ENCODE results near the gene CPXM1.
A peak's percentile ranks its signal among the peaks of the same experiment; 100 is the strongest.

Gene CPXM1

GRCh38 chr20:2822073-2822472 is 21.6 kb upstream of the CPXM1 start:
- no peak for DNase-seq (ENCODE audit: low read depth in 2 of 2)

GRCh38 chr20:2820896-2821869 is 20.8 kb upstream of the CPXM1 start:
- DNase-seq (ENCODE audit: low read depth in 2 of 2): no peak
- no peak for TF ChIP-seq CTCF (IDR thresholded peaks at IDR 0.05; ENCODE audit: low read depth, low read length)
- peak overlapping the region in 1 of 2 donors; percentile 8 for H3K4me3 ChIP-seq (replicated peaks in 1 of 2; ENCODE audit: low read depth in 2 of 2, low read length in 2 of 2)

More at GRCh38 chr20:2822073-2822472, 21.6 kb upstream of the CPXM1 start:
- no peak for TF ChIP-seq CTCF (IDR thresholded peaks at IDR 0.05; ENCODE audit: low read depth, low read length)
- no peak overlapping the region for H3K4me3 ChIP-seq (replicated peaks in 1 of 2; ENCODE audit: low read depth in 2 of 2, low read length in 2 of 2)

- peak; percentile 27 to 91 for DNase-seq (ENCODE audit: low read depth in 2 of 2)
- peak overlapping the region in 1 of 2 donors; percentile 8 for H3K4me3 ChIP-seq (replicated peaks in 1 of 2; ENCODE audit: low read depth in 2 of 2, low read length in 2 of 2)
- TF ChIP-seq CTCF (IDR thresholded peaks at IDR 0.05; ENCODE audit: low read depth, low read length): no peak
Measured at GRCh38 chr20:2820084-2820895, 19.9 kb upstream of the CPXM1 start.

DNA sequence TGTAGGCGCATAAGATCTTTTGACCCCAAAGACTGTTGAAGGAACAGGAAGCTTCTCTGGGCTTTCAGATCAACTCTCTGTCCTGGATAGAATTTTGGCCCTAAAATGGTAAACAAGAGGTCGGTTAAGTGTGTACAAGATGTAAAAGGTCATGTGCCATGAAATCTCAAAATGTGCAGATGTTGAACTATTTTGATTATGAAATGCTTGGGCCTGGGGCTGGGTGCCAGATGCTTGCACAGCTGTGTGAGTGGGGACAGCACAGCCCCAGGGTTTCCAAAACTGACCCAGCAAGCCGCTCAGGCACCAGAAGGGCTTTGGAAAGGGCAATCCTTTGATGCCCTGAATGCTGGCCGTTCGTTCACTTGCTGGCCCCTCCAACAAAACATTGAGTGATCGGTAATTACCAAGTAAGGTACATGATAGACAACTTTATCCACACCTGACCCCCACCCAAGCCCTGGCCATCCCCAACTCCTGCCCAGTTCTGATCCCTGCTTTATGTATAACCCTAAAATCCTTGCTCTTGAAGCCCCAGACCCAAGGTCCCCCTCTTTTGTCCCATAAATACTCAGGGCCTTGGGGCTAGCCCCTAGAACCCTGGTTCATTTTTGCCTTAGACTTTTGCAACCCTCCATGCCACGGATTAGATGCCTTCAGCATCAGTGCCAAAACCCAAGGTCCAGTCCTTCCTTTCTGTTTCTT is 17.6 kb upstream of the CPXM1 start:
- no peak for DNase-seq (ENCODE audit: low read depth in 2 of 2)
- TF ChIP-seq CTCF (IDR thresholded peaks at IDR 0.05; ENCODE audit: low read depth, low read length): no peak
- no peak overlapping the region for H3K4me3 ChIP-seq (replicated peaks in 1 of 2; ENCODE audit: low read depth in 2 of 2, low read length in 2 of 2)

DNA sequence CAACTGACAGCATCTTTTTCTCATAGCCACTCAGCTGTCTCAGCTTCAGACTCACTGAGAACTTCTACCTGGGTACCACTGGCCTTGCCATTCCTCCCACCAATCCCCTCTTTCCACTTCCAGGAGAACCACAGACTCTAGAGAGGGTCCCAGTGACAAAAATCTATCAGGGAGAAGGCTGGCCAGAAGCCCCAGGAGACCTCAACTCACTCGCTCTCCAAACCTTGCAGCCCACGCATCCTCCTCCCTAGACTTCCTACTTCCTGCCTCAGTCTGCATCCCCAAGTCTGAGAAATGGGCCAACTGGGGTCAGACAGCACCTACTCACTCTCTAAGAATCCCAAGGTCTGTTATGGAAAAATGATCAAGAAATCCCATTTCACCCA is 16.9 kb upstream of the CPXM1 start:
- no peak for DNase-seq (ENCODE audit: low read depth in 2 of 2)
- no peak for TF ChIP-seq CTCF (IDR thresholded peaks at IDR 0.05; ENCODE audit: low read depth, low read length)
- no peak overlapping the region for H3K4me3 ChIP-seq (replicated peaks in 1 of 2; ENCODE audit: low read depth in 2 of 2, low read length in 2 of 2)

GRCh38 chr20:2816583-2817340 is 16.3 kb upstream of the CPXM1 start:
- H3K4me3 ChIP-seq (replicated peaks in 1 of 2; ENCODE audit: low read depth in 2 of 2, low read length in 2 of 2): no peak overlapping the region
- TF ChIP-seq CTCF (IDR thresholded peaks at IDR 0.05; ENCODE audit: low read depth, low read length): no peak
- no peak for DNase-seq (ENCODE audit: low read depth in 2 of 2)

Data from cardiac fibroblast (primary cell).